Transverse colon (tissue), 4 donors: ENCODE data around the gene MARS1. TPM values are rescaled to one million over a fixed set of nuclear protein-coding genes. Genes with fewer than 3 reads are reported as not detected.

ENCODE experiments used
- DNase-seq: peaks from one replicate; pipeline ENCODE4 v3.0.0-alpha.2; 2019
- H3K27ac ChIP-seq, 4 donors: fragments of 200-600 bp; sonication (generic); 2 replicates each; pipeline ENCODE4 v1.5.1; 2016 to 2018; ENCODE audit warnings: inconsistent platforms in 4 of 4
- H3K27me3 ChIP-seq: fragments of 200-600 bp; sonication (generic); 2 replicates; pipeline ENCODE4 v1.5.1; 2017; ENCODE audit warnings: inconsistent platforms
- H3K36me3 ChIP-seq, 4 donors: fragments of 200-600 bp; sonication (generic); 2 replicates each; pipeline ENCODE4 v1.5.1; 2017 to 2019; ENCODE audit warnings: inconsistent platforms in 4 of 4
- H3K4me1 ChIP-seq, 4 donors: fragments of 200-600 bp; sonication (generic); 2 replicates each; pipeline ENCODE4 v1.5.1; 2017 to 2020; ENCODE audit warnings: inconsistent platforms in 4 of 4
- H3K4me3 ChIP-seq, 4 donors: fragments of 200-600 bp; sonication (generic); 1 replicate in 1 of 4; 2 replicates in 3 of 4; pipeline versions ENCODE4 v1.5.1 to v1.6.1; 2017 to 2019; ENCODE audit warnings: inconsistent platforms in 4 of 4
- H3K9me3 ChIP-seq, 2 donors: fragments of 200-600 bp; sonication (generic); 2 replicates each; pipeline ENCODE4 v1.5.1; 2017 to 2019; ENCODE audit warnings: inconsistent platforms in 2 of 2
- EP300 ChIP-seq: sonication (generic); formaldehyde crosslinking; IDR thresholded peaks from one replicate; pipeline ENCODE4 v1.6.1; 2017; ENCODE audit warnings: antibody characterized with exemption, low read depth
- POLR2A ChIP-seq: fragments of 450-650 bp; IDR thresholded peaks from one replicate; pipeline ENCODE4 v1.6.1; 2016; ENCODE audit warnings: antibody characterized with exemption, mild to moderate bottlenecking, moderate library complexity
- POLR2AphosphoS5 ChIP-seq, 3 donors: sonication (generic); formaldehyde crosslinking; IDR thresholded peaks; one replicate each; pipeline ENCODE4 v1.6.1; 2016; ENCODE audit warnings: antibody characterized with exemption in 3 of 3
- WGBS, 2 donors: methylation state at CpG; one replicate each; pipeline ENCODE4 v1.1.5; 2018; ENCODE audit warnings: low coverage in 1 of 2; 5-methylcytosine and 5-hydroxymethylcytosine counted together
- in situ Hi-C, 4 donors: fragments of 200-750 bp; cut with MboI; loops; one replicate each; pipeline versions ENCODE4 v1.15.0 to v1.15.1; 2017; ENCODE audit warnings: low sequenced_read_pairs in 3 of 4, low pct_ligation_motif_present in 1 of 4, low pct_unique_long_range_greater_than_20kb in 1 of 4
- intact Hi-C: fragments of 100-400 bp; cut with DNase I; formaldehyde crosslinking; loops from one replicate; pipeline ENCODE4 v1.15.1; 2023; ENCODE audit warnings: low total_unique reads
- total RNA-seq, 4 donors: library from RNA; depleted of rRNA; stranded (reverse); fragments of >200 nt; gene quantifications; one replicate each; pipeline ENCODE4 v1.1.0, GENCODE V29; 2016
- TF ChIP-seq, protein P1 (sequence below), 5 experiments: fragments of 200-600 bp in 3 of 5; fragments of 450-650 bp in 2 of 5; sonication (generic) in 3 of 5; IDR thresholded peaks; 1 replicate in 2 of 5; 2 replicates in 3 of 5; pipeline ENCODE4 v1.5.1; 2016 to 2017; ENCODE audit warnings: antibody characterized with exemption in 5 of 5, inconsistent platforms in 3 of 5, mild to moderate bottlenecking in 2 of 5, moderate library complexity in 1 of 5

MARS1 gene
- total RNA-seq, 4 donors from 2014 or later = 39.0 to 184 (median 103) TPM

DNA sequence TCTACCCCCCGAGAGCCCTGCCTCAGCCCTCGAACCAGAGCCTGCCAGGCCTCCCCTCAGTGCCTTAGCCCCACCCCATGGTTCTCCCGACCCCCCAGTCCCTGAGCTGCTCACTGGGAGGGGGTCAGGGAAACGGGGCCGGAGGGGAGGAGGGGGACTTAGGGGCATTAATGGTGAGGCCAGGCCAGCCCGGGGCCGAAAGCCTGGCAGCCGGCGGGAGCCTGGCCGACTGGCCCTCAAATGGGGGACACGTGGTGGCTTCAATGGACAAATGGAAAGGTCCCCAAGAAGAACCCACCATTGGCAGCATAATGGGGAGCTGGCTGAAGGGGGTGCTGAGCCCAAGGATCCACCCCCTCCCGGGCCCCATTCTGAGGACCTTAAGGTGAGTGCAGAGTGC lies 40.3 kb downstream of the MARS1 start:
- TF ChIP-seq, protein P1, sequence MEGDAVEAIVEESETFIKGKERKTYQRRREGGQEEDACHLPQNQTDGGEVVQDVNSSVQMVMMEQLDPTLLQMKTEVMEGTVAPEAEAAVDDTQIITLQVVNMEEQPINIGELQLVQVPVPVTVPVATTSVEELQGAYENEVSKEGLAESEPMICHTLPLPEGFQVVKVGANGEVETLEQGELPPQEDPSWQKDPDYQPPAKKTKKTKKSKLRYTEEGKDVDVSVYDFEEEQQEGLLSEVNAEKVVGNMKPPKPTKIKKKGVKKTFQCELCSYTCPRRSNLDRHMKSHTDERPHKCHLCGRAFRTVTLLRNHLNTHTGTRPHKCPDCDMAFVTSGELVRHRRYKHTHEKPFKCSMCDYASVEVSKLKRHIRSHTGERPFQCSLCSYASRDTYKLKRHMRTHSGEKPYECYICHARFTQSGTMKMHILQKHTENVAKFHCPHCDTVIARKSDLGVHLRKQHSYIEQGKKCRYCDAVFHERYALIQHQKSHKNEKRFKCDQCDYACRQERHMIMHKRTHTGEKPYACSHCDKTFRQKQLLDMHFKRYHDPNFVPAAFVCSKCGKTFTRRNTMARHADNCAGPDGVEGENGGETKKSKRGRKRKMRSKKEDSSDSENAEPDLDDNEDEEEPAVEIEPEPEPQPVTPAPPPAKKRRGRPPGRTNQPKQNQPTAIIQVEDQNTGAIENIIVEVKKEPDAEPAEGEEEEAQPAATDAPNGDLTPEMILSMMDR (IDR thresholded peaks at IDR 0.05) = no peak
- no peak overlapping the region for H3K27ac ChIP-seq
- DNase-seq = no peak
- peaks cover 13 to 29% (median 22%) of the 10 kb centered on the region in 4 donors for H3K4me1 ChIP-seq
- WGBS, 2 donors = 85 to 92% methylated on average over 9 to 12 of the region's 12 CpGs
- in situ Hi-C loops (no loop called here), intact Hi-C loops (no loop called here)
- peaks cover 0 to 61% (median 24%) of the 10 kb centered on the region in 4 donors for H3K36me3 ChIP-seq
- H3K4me3 ChIP-seq = no peak overlapping the region
- H3K9me3 ChIP-seq = no peaks in the 10 kb centered on the region
- no peaks in the 10 kb centered on the region for H3K27me3 ChIP-seq

DNA sequence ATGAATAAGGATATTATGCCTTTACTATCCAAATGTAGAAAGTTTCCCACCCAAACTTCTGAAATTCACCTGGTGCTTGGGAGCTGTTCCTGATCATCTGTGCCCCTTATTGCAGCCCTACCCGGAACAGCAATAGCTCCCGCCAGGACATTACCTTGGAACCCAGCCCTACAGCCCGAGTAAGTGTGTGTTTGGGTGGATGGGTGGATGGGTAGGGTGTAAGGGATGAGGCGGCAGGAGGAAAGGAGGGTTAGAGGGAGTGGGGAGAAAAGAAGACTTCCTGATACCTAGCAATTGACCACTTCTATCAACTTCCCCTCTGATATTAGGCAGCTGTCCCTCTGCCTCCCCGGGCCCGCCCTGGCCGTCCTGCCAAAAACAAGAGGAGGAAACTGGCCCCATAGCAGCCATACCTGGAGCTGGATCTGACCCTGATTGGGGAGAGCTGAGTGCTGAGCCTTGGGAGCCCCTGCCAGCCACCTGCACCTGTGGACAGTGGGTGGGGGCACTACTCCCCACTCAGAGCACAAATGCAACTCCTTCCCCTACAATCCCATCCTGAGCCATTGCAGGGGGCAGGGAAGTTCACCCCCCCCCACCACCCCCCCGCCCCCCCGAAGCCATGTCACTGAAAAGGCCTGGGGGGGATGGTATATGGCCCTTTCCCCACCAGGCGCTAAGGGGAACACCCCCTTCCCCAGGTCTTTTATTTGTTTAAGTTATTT lies 41.1 kb downstream of the MARS1 start:
- TF ChIP-seq EP300 (no peak), POLR2A (no peak), POLR2AphosphoS5 (IDR thresholded peaks at IDR 0.05) (no peak)
- TF ChIP-seq, protein P1 (IDR thresholded peaks at IDR 0.05) = no peak
- no peaks in the 10 kb centered on the region for H3K27me3 ChIP-seq
- H3K4me1 ChIP-seq = peaks cover 9 to 21% (median 14%) of the 10 kb centered on the region in 4 donors
- H3K9me3 ChIP-seq = no peaks in the 10 kb centered on the region
- WGBS, 2 donors = 75% methylated on average over 10 of the region's 10 CpGs; no CpG with 5 or more reads in 1 of the 2 donors
- intact Hi-C loops = no loop called here
- H3K36me3 ChIP-seq = peaks cover 0 to 68% (median 24%) of the 10 kb centered on the region in 4 donors
- no peak overlapping the region for H3K4me3 ChIP-seq
- no peak overlapping the region for H3K27ac ChIP-seq
- DNase-seq = no peak
- in situ Hi-C loops = no loop called here

DNA sequence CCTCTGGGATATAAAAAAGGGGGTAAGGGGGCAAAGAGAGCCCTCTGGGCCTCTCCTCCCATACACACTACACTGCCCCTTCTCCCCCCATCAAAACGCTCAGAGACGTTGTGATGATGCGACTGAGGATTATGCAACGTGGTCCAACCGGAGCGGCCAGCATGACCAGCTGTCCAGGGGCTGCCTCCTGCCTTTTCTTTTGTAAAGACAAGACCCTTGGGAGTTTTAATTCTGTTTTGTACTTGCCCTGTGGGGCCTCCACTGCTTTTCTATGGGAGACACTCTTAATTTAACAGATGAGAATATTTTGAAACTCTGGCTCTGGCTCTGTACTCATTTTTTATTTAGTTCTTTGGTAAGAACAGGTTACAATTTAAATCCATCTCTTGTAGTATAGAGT lies 42.0 kb downstream of the MARS1 start:
- no peak for TF ChIP-seq POLR2A
- TF ChIP-seq, protein P1 (IDR thresholded peaks at IDR 0.05) = no peak
- TF ChIP-seq POLR2AphosphoS5 (IDR thresholded peaks at IDR 0.05) = no peak
- no peak for TF ChIP-seq EP300
- Histone ChIP-seq H3K9me3 (no peaks in the 10 kb centered on the region), H3K27me3 (no peaks in the 10 kb centered on the region), H3K4me1 (peaks cover 1 to 12% (median 6%) of the 10 kb centered on the region in 4 donors), H3K4me3 (no peak overlapping the region), H3K36me3 (peaks cover 0 to 76% (median 28%) of the 10 kb centered on the region in 4 donors), H3K27ac (no peak overlapping the region)
- intact Hi-C loops (no loop called here), in situ Hi-C loops (no loop called here)
- 80% methylated on average over 6 of the region's 6 CpGs; no CpG with 5 or more reads in 1 of the 2 donors for WGBS, 2 donors
- DNase-seq = no peak

DNA sequence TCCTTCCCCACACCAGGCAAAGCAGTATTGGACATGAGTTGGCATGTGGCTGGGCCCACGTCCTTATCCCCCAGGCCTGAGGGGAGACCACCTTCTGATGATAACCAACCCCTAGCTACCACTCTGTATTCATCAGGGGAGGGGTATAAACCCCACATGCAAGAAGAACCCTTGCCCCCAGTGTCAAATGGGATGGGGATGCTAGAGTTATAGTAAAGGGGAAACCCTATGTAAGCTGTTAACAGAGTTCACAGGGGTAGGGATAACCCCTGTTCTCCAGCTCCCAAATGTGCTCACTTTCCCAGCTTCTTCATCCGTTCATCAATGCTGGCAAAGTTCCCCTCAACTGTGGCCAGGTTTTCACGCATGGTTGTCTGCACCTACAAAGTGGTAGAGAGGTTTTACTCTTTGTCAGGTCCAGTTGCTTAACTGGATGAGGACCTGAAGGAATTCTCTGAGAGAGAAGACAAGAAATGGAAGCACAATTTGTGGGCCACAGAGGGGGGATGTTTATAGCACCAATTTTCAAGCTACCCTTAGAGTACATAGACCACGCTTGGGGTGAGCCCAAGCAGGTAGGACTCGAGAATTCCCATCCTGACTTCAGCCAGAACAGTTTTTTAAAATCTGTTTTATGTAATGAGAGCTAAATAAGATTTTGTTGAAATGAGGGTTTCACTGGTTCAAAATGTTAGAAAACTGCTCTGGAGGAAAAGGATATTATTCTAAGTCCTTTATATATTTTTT lies 42.7 kb downstream of the MARS1 start:
- 86% methylated on average over 5 of the region's 5 CpGs; no CpG with 5 or more reads in 1 of the 2 donors for WGBS, 2 donors
- H3K36me3 ChIP-seq = peaks cover 0 to 76% (median 29%) of the 10 kb centered on the region in 4 donors

More for the DNA sequence above, 42.7 kb downstream of the MARS1 start:
- no peaks in the 10 kb centered on the region for H3K27me3 ChIP-seq
- H3K27ac ChIP-seq = no peak overlapping the region
- no peaks in the 10 kb centered on the region for H3K9me3 ChIP-seq
- H3K4me1 ChIP-seq = peaks cover 0 to 8% (median 3%) of the 10 kb centered on the region in 4 donors
- DNase-seq = no peak
- TF ChIP-seq, protein P1 (IDR thresholded peaks at IDR 0.05) = no peak
- TF ChIP-seq POLR2A = no peak
- no peak for TF ChIP-seq POLR2AphosphoS5 (IDR thresholded peaks at IDR 0.05)
- no peak for TF ChIP-seq EP300
- intact Hi-C loops = no loop called here
- no peak overlapping the region for H3K4me3 ChIP-seq
- in situ Hi-C loops = no loop called here
